Neuronal stem cell (in vitro differentiated cells): ENCODE measurements around the gene TOMM7. TPM values are rescaled to one million over a fixed set of nuclear protein-coding genes. Genes with fewer than 3 reads are reported as not detected.
A peak's percentile ranks its signal among the peaks of the same experiment; 100 is the strongest.

ENCODE experiments used
- DNase-seq: peaks from one replicate; pipeline ENCODE4 v3.0.0-alpha.2; 2013; ENCODE audit warnings: low spot score
- H2AFZ ChIP-seq: one replicate; pipeline ENCODE4 v1.6.1; 2013; ENCODE audit warnings: mild to moderate bottlenecking, low read length, inconsistent platforms
- H2AK5ac ChIP-seq: 2 replicates; pipeline ENCODE4 v1.6.1; 2013; ENCODE audit warnings: low read depth, mild to moderate bottlenecking, inconsistent platforms, low read length, moderate library complexity, mixed read lengths
- H2BK120ac ChIP-seq: 2 replicates; pipeline ENCODE4 v1.6.1; 2013; ENCODE audit warnings: low read depth, mild to moderate bottlenecking, inconsistent platforms, low read length, moderate library complexity, mixed read lengths
- H2BK12ac ChIP-seq: one replicate; pipeline ENCODE4 v1.6.1; 2013; ENCODE audit warnings: low read length, inconsistent platforms
- H2BK15ac ChIP-seq: 2 replicates; pipeline ENCODE4 v1.6.1; 2013; ENCODE audit warnings: mild to moderate bottlenecking, low read length, inconsistent platforms, mixed read lengths
- H2BK5ac ChIP-seq: one replicate; pipeline ENCODE4 v1.6.1; 2013; ENCODE audit warnings: inconsistent platforms, mild to moderate bottlenecking, low read length, moderate library complexity
- H3K14ac ChIP-seq: one replicate; pipeline ENCODE4 v1.6.1; 2013; ENCODE audit warnings: low read length, inconsistent platforms
- H3K18ac ChIP-seq: 2 replicates; pipeline ENCODE4 v1.6.1; 2013; ENCODE audit warnings: low read length, inconsistent platforms
- H3K23ac ChIP-seq: 2 replicates; pipeline ENCODE4 v1.6.1; 2013; ENCODE audit warnings: low read depth, mild to moderate bottlenecking, mixed read lengths, low read length, inconsistent platforms; ENCODE audit not compliant: poor library complexity
- H3K27ac ChIP-seq: replicated peaks from 3 replicates; pipeline ENCODE4 v1.5.1; 2013; ENCODE audit warnings: low read length, inconsistent platforms
- H3K27me3 ChIP-seq, 3 experiments: 2 replicates each; pipeline ENCODE4 v1.6.1; 2013; ENCODE audit warnings: low read length in 3 of 3, mild to moderate bottlenecking in 2 of 3, inconsistent platforms in 1 of 3, low read depth in 1 of 3, mixed read lengths in 1 of 3, moderate library complexity in 1 of 3; ENCODE audit not compliant: control insufficient read depth in 3 of 3, insufficient read depth in 3 of 3
- H3K36me3 ChIP-seq, 2 donors: replicated peaks in 1 of 2; 2 replicates each; pipeline ENCODE4 v1.6.1; 2013; ENCODE audit warnings: low read length in 2 of 2; ENCODE audit not compliant: control insufficient read depth in 2 of 2, insufficient read depth in 2 of 2
- H3K4ac ChIP-seq: 2 replicates; pipeline ENCODE4 v1.6.1; 2013; ENCODE audit warnings: inconsistent platforms, mild to moderate bottlenecking, low read length, moderate library complexity
- H3K4me1 ChIP-seq, 2 donors: 1 replicate in 1 of 2; 2 replicates in 1 of 2; pipeline ENCODE4 v1.6.1; 2013; ENCODE audit warnings: low read length in 2 of 2, low read depth in 1 of 2; ENCODE audit not compliant: control insufficient read depth in 2 of 2, insufficient read depth in 1 of 2
- H3K4me2 ChIP-seq: one replicate; pipeline ENCODE4 v1.6.1; 2013; ENCODE audit warnings: mild to moderate bottlenecking, low read length, inconsistent platforms; ENCODE audit not compliant: insufficient read depth, poor library complexity, severe bottlenecking
- H3K4me3 ChIP-seq, 2 donors: 2 replicates each; pipeline ENCODE4 v1.5.1; 2013; ENCODE audit warnings: low read length in 2 of 2, mild to moderate bottlenecking in 2 of 2, inconsistent platforms in 1 of 2, moderate library complexity in 1 of 2
- H3K79me1 ChIP-seq: one replicate; pipeline ENCODE4 v1.6.1; 2013; ENCODE audit warnings: low read depth, mild to moderate bottlenecking, inconsistent platforms, low read length, moderate library complexity
- H3K9ac ChIP-seq: one replicate; pipeline ENCODE4 v1.6.1; 2013; ENCODE audit warnings: mild to moderate bottlenecking, low read depth, low read length, inconsistent platforms; ENCODE audit not compliant: poor library complexity
- H3K9me3 ChIP-seq, 2 donors: replicated peaks in 1 of 2; 2 replicates each; pipeline versions ENCODE3 to v1.6.1; 2013; ENCODE audit warnings: low read length in 2 of 2, mild to moderate bottlenecking in 2 of 2, inconsistent platforms in 1 of 2, low read depth in 1 of 2, mixed read lengths in 1 of 2, moderate library complexity in 1 of 2; ENCODE audit not compliant: control insufficient read depth in 2 of 2, insufficient read depth in 1 of 2
- H4K8ac ChIP-seq: one replicate; pipeline ENCODE4 v1.6.1; 2013; ENCODE audit warnings: low read depth, mild to moderate bottlenecking, inconsistent platforms, low read length, moderate library complexity
- H4K91ac ChIP-seq: one replicate; pipeline ENCODE4 v1.6.1; 2013; ENCODE audit warnings: low read length, low read depth, mild to moderate bottlenecking, inconsistent platforms; ENCODE audit not compliant: poor library complexity
- WGBS, 2 donors: extraction: QIAGEN DNeasy Blood & Tissue Kit; methylation state at CpG; one replicate each; pipeline ENCODE4 v1.1.7; 2013; ENCODE audit warnings: missing lambda C conversion rate in 2 of 2, mixed read lengths in 1 of 2; ENCODE audit not compliant: insufficient read length in 2 of 2, insufficient replicate concordance in 1 of 2; ENCODE audit errors: extremely low coverage in 2 of 2; 5-methylcytosine and 5-hydroxymethylcytosine counted together
- polyA plus RNA-seq, 2 experiments: library from polyadenylated mRNA; stranded (reverse); fragments of 200-250 nt; gene quantifications; one replicate each; pipeline ENCODE4 v1.2.3, GENCODE V29; 2013

TOMM7 gene
- polyA plus RNA-seq (2013, experiment 1 of 2), result 280 TPM
- 289 TPM for polyA plus RNA-seq (2013, experiment 2 of 2)

- H2BK15ac ChIP-seq, result no peak within 1 kb of the TSS
Measured at GRCh38 chr7:22822486-22823141, at the start of gene TOMM7. TSS of gene TOMM7 (minus strand) at chr7:22822849. CDS start at chr7:22822779, 70 bp downstream.

DNA sequence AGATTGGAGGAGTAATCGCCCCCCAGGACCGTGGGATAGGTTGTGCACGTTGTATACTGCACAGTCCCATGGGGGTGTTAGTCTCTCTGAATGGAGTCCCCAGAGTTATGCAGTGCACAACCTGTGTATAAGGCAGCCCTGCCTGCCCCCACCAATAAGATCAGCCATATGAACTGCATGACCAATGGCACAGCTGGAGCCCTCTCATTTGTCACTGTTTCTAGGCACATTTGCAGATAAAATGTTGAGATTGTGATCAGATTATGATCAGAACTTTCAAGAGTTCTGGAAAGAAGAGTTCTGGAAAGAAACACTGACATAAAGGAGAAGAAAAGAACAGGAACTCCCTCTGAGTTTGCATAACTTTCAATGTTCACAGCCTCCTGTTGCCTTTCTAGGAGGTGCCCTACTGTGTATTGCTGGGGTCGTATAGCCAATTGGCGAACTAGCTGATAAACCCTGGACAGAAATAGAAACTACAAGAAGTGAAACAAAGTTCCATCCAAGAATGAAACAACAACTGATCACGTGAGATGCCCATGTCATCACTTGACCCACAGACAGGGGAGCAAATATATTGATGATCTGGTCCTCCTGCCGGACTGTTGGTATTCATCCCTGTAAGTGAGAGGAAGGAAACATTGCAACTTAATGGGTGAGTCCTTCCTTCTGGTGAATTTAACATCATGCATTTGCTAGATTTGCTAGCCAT, 49.6 kb upstream of the TOMM7 start:
- no peak overlapping the region for H2BK5ac ChIP-seq
- H3K36me3 ChIP-seq, result no peaks in the 10 kb centered on the region
- H2AFZ ChIP-seq, result no peak overlapping the region
- no peak overlapping the region for H3K4me2 ChIP-seq
- H3K27ac ChIP-seq, result no peak overlapping the region
- no peak overlapping the region for H3K14ac ChIP-seq
- H2AK5ac ChIP-seq, result no peak overlapping the region
- no peak overlapping the region for H3K4me3 ChIP-seq
- no peak overlapping the region for H3K9ac ChIP-seq
- H4K91ac ChIP-seq, result no peak overlapping the region
- peaks cover 0 to 2% (median 0%) of the 10 kb centered on the region in 3 experiments for H3K27me3 ChIP-seq
- H3K18ac ChIP-seq, result no peak overlapping the region
- WGBS, 2 donors, result no CpG with 5 or more reads among the region's 7 CpGs
- H4K8ac ChIP-seq, result no peak overlapping the region
- no peak for DNase-seq
- no peak overlapping the region for H2BK15ac ChIP-seq
- H3K4ac ChIP-seq, result no peak overlapping the region
- H3K9me3 ChIP-seq, result no peaks in the 10 kb centered on the region
- H2BK12ac ChIP-seq, result no peak overlapping the region
- H3K4me1 ChIP-seq, result peaks cover 0 to 2% of the 10 kb centered on the region in 2 donors
- H3K79me1 ChIP-seq, result no peaks in the 10 kb centered on the region
- no peak overlapping the region for H3K23ac ChIP-seq
- H2BK120ac ChIP-seq, result no peak overlapping the region

More at GRCh38 chr7:22822486-22823141, at the start of gene TOMM7:
- H3K14ac ChIP-seq, result no peak within 1 kb of the TSS
- H3K4me2 ChIP-seq, result peak within 1 kb of the TSS; percentile 60
- H4K8ac ChIP-seq, result no peak within 1 kb of the TSS
- H2AFZ ChIP-seq, result peak within 1 kb of the TSS; percentile 86
- H4K91ac ChIP-seq, result no peak within 1 kb of the TSS
- peak within 1 kb of the TSS; percentile 73 for H3K18ac ChIP-seq
- no peaks in the 10 kb centered on the region for H3K9me3 ChIP-seq
- H3K4me3 ChIP-seq, result peak within 1 kb of the TSS; percentile 74 to 90
- peak within 1 kb of the TSS; percentile 8 for H3K23ac ChIP-seq
- no peak within 1 kb of the TSS for H2BK5ac ChIP-seq
- peaks cover 0 to 14% of the 10 kb centered on the region in 2 donors for H3K36me3 ChIP-seq
- peak within 1 kb of the TSS; percentile 87 for H3K9ac ChIP-seq
- H2BK120ac ChIP-seq, result no peak within 1 kb of the TSS
- no peaks in the 10 kb centered on the region for H3K27me3 ChIP-seq
- no CpG with 5 or more reads among the region's 38 CpGs for WGBS, 2 donors
- DNase-seq, result peak; percentile 95
- H3K4me1 ChIP-seq, result peaks cover 1 to 6% of the 10 kb centered on the region in 2 donors
- peaks cover 3% of the 10 kb centered on the region for H3K79me1 ChIP-seq
- no peak within 1 kb of the TSS for H2BK12ac ChIP-seq
- peak within 1 kb of the TSS; percentile 58 for H3K27ac ChIP-seq
- no peak within 1 kb of the TSS for H3K4ac ChIP-seq
- no peak within 1 kb of the TSS for H2AK5ac ChIP-seq

DNA sequence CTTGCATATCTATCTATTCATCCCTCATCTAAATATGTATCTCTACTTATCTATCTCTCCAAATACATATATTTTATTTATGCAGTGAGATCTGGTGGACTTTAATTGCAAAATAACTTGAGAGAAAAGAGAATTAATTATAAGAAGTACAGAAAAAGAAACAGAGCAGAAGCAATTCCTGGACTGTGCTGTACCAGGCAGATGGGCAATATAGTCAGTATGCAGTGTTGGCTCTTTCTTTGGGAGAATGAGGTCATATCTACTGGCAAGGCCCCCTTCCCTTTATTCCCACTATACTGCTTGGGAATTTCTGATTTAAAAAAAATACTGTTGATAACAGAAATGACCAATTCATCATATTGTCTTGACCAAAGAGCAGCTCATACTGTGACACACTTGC, 49.0 kb upstream of the TOMM7 start:
- no peak overlapping the region for H2BK15ac ChIP-seq
- no peak overlapping the region for H3K4ac ChIP-seq
- H2AFZ ChIP-seq, result no peak overlapping the region
- H3K27ac ChIP-seq, result no peak overlapping the region
- H3K27me3 ChIP-seq, result peaks cover 0 to 2% (median 0%) of the 10 kb centered on the region in 3 experiments
- H2AK5ac ChIP-seq, result no peak overlapping the region
- H3K79me1 ChIP-seq, result no peaks in the 10 kb centered on the region
- H3K9me3 ChIP-seq, result no peaks in the 10 kb centered on the region
- no peak overlapping the region for H3K4me2 ChIP-seq
- H2BK12ac ChIP-seq, result no peak overlapping the region
- no peak overlapping the region for H4K8ac ChIP-seq
- H3K14ac ChIP-seq, result no peak overlapping the region
- H3K4me3 ChIP-seq, result no peak overlapping the region
- no peak overlapping the region for H2BK120ac ChIP-seq
- H3K36me3 ChIP-seq, result no peaks in the 10 kb centered on the region
- DNase-seq, result no peak
- no peak overlapping the region for H3K18ac ChIP-seq
- no peak overlapping the region for H4K91ac ChIP-seq
- no peak overlapping the region for H2BK5ac ChIP-seq
- peaks cover 0 to 2% of the 10 kb centered on the region in 2 donors for H3K4me1 ChIP-seq
- no peak overlapping the region for H3K23ac ChIP-seq
- H3K9ac ChIP-seq, result no peak overlapping the region

GRCh38 chr7:22868509-22868908, 45.9 kb upstream of the TOMM7 start:
- Histone ChIP-seq H3K79me1 (no peaks in the 10 kb centered on the region), H3K14ac (no peak overlapping the region), H3K9ac (no peak overlapping the region), H2AFZ (no peak overlapping the region), H3K18ac (no peak overlapping the region), H3K9me3 (no peaks in the 10 kb centered on the region), H2BK15ac (no peak overlapping the region), H3K27me3 (peaks cover 0 to 2% (median 0%) of the 10 kb centered on the region in 3 experiments), H4K8ac (no peak overlapping the region), H3K27ac (no peak overlapping the region), H2BK120ac (no peak overlapping the region), H3K36me3 (no peaks in the 10 kb centered on the region), H3K4me1 (peaks cover 0 to 2% of the 10 kb centered on the region in 2 donors), H4K91ac (no peak overlapping the region), H3K4me2 (no peak overlapping the region), H2AK5ac (no peak overlapping the region), H3K23ac (no peak overlapping the region), H3K4ac (no peak overlapping the region), H2BK12ac (no peak overlapping the region), H3K4me3 (no peak overlapping the region), H2BK5ac (no peak overlapping the region)
- no CpG with 5 or more reads among the region's 1 CpG for WGBS, 2 donors
- no peak for DNase-seq
